NK-92 (cell line): ENCODE measurements around the gene TTC7B.

Experiments
- DNase-seq: peaks from one replicate; lab custom pipeline; 2025; ENCODE audit not compliant: unreplicated experiment; lab: John Stamatoyannopoulos, UW

TTC7B gene

GRCh38 chr14:90624732-90625400 lies 191.4 kb downstream of the TTC7B start:
- DNase-seq = no peak

- no peak for DNase-seq
Measured at GRCh38 chr14:90624227-90624626, 192.0 kb downstream of the TTC7B start.

- no peak for DNase-seq
Measured at GRCh38 chr14:90621201-90621600, 195.0 kb downstream of the TTC7B start.

- no peak for DNase-seq
Measured at GRCh38 chr14:90620568-90621077, 195.6 kb downstream of the TTC7B start.

- no peak for DNase-seq
Measured at GRCh38 chr14:90619911-90620310, 196.3 kb downstream of the TTC7B start.

GRCh38 chr14:90617961-90618360 lies 198.3 kb downstream of the TTC7B start:
- DNase-seq = no peak

DNA sequence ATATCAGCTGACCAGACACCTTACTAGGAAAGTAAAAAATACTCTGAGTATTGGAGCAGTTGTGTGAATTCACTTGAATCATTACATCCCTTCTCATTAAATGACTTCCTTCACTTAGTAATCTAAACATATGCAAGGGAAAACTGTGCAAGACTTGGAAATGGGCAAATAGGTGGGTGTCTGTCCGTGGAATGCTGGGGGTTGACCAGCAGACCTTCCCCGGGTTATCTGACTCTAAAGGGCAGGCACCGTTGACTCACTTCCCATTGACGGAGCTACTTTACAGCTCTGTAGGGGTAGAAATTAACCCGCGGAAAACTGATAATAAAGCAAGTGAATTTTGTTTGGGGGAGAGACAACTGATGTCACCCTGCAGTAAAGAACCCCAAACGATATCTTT lies 199.3 kb downstream of the TTC7B start:
- DNase-seq = no peak

GRCh38 chr14:90616313-90616712 lies 199.9 kb downstream of the TTC7B start:
- no peak for DNase-seq

DNA sequence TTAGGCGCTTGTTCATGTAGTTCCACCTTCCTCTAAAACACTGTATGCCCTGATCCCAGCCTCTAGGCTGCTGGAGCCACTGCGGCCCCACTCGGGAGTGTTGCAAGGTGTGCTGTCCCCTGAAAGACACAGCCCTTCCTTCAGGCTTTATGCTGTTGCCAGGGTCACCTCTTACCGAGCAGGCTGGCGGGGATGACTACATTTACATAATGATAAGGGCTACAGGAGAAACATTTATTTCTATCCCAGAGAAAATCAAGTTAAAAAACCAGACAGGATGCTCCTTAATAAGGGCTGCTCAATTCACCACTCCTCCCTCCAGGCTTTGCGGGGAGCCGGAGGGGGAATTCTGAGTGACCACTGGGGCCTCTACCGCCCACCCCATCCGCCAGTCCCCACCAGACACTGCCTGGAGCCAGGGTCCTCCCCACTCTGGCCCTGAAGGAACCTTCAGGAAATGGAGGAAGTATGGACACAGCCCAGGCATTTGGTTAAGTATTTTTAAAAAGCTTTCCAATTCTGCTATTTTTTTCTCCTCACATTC lies 200.6 kb downstream of the TTC7B start:
- no peak for DNase-seq

- DNase-seq = no peak
Measured at GRCh38 chr14:90614696-90615516, 201.3 kb downstream of the TTC7B start.

DNA sequence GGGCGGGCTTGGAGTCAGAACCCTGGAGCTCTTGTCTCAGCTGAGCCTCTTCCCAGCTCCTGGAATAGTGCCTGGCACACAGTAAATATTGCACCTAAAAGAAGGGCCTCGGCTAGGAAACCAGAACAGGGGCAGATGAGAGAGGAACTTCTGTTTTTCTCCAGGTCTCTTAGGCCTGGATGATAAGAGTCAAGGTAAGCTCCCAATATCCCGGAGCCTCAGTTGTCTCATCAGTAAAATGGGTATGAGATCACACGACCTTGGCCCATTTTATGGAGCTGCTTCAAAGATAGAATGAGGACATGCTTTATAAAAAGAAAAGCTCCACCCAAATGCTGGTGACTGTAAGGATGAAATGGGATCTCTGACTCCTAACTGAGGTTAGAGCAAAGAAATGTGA lies 202.2 kb downstream of the TTC7B start:
- no peak for DNase-seq

DNA sequence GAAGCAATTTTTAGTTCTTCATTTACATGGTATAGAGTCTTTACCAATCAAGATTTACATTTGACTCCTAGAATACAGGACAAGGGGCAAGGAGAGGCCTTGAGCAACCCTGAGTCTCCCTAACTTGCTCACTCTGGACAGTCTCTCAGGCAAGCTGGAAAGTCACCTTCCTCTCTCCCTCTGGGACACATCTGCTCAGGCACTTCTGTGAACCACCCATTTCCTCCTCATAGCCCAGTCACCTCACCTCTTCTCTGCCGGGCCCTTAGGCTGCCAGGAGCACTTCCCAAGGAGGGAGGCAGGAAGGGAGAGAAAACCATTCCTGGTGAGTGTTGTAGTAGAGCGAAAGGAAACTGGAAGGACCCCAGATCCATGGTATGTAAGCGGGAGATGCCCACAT lies 202.8 kb downstream of the TTC7B start:
- no peak for DNase-seq

- no peak for DNase-seq
Measured at GRCh38 chr14:90612801-90613200, 203.4 kb downstream of the TTC7B start.

DNA sequence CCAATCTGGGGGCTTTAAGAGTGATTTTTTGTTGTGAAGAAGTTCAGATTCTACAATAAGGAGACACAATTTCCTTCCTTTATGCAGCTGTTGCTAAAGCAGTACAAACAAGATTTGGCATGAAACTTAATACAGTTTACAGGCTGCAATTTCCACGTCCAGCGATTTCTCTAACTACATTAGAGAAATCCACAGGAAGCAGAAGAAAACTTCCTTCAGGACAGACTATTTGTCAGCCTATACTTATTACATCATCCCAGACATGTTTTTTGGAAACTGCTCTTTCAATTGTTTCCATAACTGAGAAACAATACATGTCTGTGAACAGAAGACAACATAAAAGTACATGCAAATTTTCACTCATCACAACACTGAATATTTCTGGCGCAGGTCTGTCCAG lies 204.3 kb downstream of the TTC7B start:
- DNase-seq = no peak

DNA sequence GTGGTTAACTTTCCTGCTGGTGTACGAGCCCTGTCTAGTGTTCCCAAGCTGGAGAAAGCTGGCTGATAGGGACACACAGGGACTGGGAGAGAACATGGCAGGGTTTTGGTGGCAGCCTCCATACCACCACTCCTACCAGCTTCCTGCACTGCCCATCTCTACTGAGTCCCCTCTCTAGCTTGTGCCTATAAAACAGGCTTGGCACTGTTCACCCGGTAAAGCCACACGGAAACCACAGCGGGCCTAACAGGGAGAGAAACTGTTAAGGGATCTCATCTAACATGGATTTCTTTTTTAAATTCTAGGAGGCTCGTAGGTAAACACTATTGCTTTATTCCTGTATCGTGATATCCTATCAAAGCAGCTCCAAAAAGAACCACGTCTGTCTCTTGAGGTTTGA lies 204.7 kb downstream of the TTC7B start:
- DNase-seq = no peak

DNA sequence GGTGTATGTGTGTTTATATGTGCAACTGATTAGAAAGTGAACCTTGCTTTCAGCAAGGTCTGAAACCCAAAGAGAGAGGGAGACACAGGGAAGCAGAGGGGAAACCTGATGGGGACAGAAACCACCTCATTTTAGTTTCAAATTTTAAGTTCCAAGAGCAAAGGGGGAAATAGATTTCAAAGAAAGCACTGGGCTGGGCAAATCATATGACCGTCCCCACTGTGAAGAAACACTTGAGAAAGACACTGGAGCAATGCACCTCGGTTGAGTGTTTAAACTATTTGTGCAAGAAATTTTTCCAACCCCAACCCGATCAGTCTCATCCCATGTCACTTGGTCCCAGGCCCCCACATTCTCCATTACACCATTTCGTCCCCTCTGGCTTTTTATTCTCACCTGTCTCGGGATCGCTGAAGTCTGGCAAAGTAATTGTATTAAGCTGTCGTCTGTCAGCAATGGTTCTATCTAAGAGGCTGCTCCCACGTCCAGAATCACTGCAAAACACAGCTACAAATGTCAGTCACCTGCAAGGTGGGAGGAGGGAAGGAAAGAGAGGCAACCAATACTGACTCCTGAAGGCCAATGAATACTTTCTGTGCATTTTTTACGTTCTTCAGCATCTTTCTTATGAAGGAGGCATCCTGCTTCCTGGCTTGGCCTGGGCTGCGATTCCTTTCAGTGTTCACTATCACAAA lies 205.7 kb downstream of the TTC7B start:
- no peak for DNase-seq

GRCh38 chr14:90609376-90609775 lies 206.9 kb downstream of the TTC7B start:
- DNase-seq = no peak

DNA sequence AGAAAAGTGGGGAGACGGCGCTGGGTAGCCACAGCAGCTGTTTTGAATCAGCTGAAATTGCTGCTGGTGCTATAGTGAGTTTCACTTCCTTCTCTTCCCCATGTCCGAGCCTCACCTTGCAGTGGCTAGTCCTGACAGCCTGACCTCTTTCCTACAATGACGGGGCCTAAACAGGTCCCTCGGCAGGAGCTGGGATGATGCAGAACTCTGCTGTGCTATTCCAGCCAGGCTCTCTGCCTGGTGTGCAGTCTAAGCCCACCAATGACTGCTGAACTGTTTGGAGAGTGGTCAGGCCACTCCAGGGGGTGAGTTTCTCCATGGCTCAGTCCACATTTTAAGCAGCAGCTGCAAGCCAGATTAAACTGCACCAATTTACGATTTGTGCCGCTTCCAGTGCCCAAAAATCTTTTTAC lies 207.3 kb downstream of the TTC7B start:
- no peak for DNase-seq

- no peak for DNase-seq
Measured at GRCh38 chr14:90608281-90608680, 207.9 kb downstream of the TTC7B start.

GRCh38 chr14:90607141-90607540 lies 209.1 kb downstream of the TTC7B start:
- DNase-seq = no peak

- DNase-seq = no peak
Measured at GRCh38 chr14:90606434-90606833, 209.8 kb downstream of the TTC7B start.

DNA sequence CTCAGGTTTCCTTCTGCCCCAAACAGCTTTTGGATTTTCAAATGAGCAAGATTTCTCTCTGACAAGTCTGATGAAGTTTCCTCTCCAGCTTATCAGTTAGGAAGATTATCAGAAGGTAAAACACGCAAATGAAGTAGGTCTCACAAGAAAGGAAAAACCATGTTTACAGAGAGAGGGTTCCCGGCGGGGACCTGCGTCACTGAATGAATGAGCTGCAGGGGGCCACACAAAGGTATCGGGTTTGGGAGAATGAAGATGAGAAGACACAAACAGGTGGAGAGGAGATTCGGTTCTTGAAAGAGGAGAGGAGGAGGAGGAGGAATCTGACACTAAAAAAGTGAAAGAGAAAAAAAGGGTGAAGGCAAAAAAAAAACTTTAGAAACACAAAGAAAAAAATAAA lies 210.8 kb downstream of the TTC7B start:
- no peak for DNase-seq
